Neuronal stem cell (in vitro differentiated cells): ENCODE results near the gene GLUL.
A peak's percentile ranks its signal among the peaks of the same experiment; 100 is the strongest.

Experiments used
- DNase-seq: peaks from one replicate; pipeline ENCODE4 v3.0.0-alpha.2; 2013; ENCODE audit warnings: low spot score
- H2AFZ ChIP-seq: one replicate; pipeline ENCODE4 v1.6.1; 2013; ENCODE audit warnings: mild to moderate bottlenecking, low read length, inconsistent platforms
- H2AK5ac ChIP-seq: 2 replicates; pipeline ENCODE4 v1.6.1; 2013; ENCODE audit warnings: low read depth, mild to moderate bottlenecking, inconsistent platforms, low read length, moderate library complexity, mixed read lengths
- H2BK120ac ChIP-seq: 2 replicates; pipeline ENCODE4 v1.6.1; 2013; ENCODE audit warnings: low read depth, mild to moderate bottlenecking, inconsistent platforms, low read length, moderate library complexity, mixed read lengths
- H2BK12ac ChIP-seq: one replicate; pipeline ENCODE4 v1.6.1; 2013; ENCODE audit warnings: low read length, inconsistent platforms
- H2BK15ac ChIP-seq: 2 replicates; pipeline ENCODE4 v1.6.1; 2013; ENCODE audit warnings: mild to moderate bottlenecking, low read length, inconsistent platforms, mixed read lengths
- H2BK5ac ChIP-seq: one replicate; pipeline ENCODE4 v1.6.1; 2013; ENCODE audit warnings: inconsistent platforms, mild to moderate bottlenecking, low read length, moderate library complexity
- H3K14ac ChIP-seq: one replicate; pipeline ENCODE4 v1.6.1; 2013; ENCODE audit warnings: low read length, inconsistent platforms
- H3K18ac ChIP-seq: 2 replicates; pipeline ENCODE4 v1.6.1; 2013; ENCODE audit warnings: low read length, inconsistent platforms
- H3K23ac ChIP-seq: 2 replicates; pipeline ENCODE4 v1.6.1; 2013; ENCODE audit warnings: low read depth, mild to moderate bottlenecking, mixed read lengths, low read length, inconsistent platforms; ENCODE audit not compliant: poor library complexity
- H3K27ac ChIP-seq: replicated peaks from 3 replicates; pipeline ENCODE4 v1.5.1; 2013; ENCODE audit warnings: low read length, inconsistent platforms
- H3K27me3 ChIP-seq, 3 experiments: 2 replicates each; pipeline ENCODE4 v1.6.1; 2013; ENCODE audit warnings: low read length in 3 of 3, mild to moderate bottlenecking in 2 of 3, inconsistent platforms in 1 of 3, low read depth in 1 of 3, mixed read lengths in 1 of 3, moderate library complexity in 1 of 3; ENCODE audit not compliant: control insufficient read depth in 3 of 3, insufficient read depth in 3 of 3
- H3K36me3 ChIP-seq, 2 donors: replicated peaks in 1 of 2; 2 replicates each; pipeline ENCODE4 v1.6.1; 2013; ENCODE audit warnings: low read length in 2 of 2; ENCODE audit not compliant: control insufficient read depth in 2 of 2, insufficient read depth in 2 of 2
- H3K4ac ChIP-seq: 2 replicates; pipeline ENCODE4 v1.6.1; 2013; ENCODE audit warnings: inconsistent platforms, mild to moderate bottlenecking, low read length, moderate library complexity
- H3K4me1 ChIP-seq, 2 donors: 1 replicate in 1 of 2; 2 replicates in 1 of 2; pipeline ENCODE4 v1.6.1; 2013; ENCODE audit warnings: low read length in 2 of 2, low read depth in 1 of 2; ENCODE audit not compliant: control insufficient read depth in 2 of 2, insufficient read depth in 1 of 2
- H3K4me2 ChIP-seq: one replicate; pipeline ENCODE4 v1.6.1; 2013; ENCODE audit warnings: mild to moderate bottlenecking, low read length, inconsistent platforms; ENCODE audit not compliant: insufficient read depth, poor library complexity, severe bottlenecking
- H3K4me3 ChIP-seq, 2 donors: 2 replicates each; pipeline ENCODE4 v1.5.1; 2013; ENCODE audit warnings: low read length in 2 of 2, mild to moderate bottlenecking in 2 of 2, inconsistent platforms in 1 of 2, moderate library complexity in 1 of 2
- H3K79me1 ChIP-seq: one replicate; pipeline ENCODE4 v1.6.1; 2013; ENCODE audit warnings: low read depth, mild to moderate bottlenecking, inconsistent platforms, low read length, moderate library complexity
- H3K9ac ChIP-seq: one replicate; pipeline ENCODE4 v1.6.1; 2013; ENCODE audit warnings: mild to moderate bottlenecking, low read depth, low read length, inconsistent platforms; ENCODE audit not compliant: poor library complexity
- H3K9me3 ChIP-seq, 2 donors: replicated peaks in 1 of 2; 2 replicates each; pipeline versions ENCODE3 to v1.6.1; 2013; ENCODE audit warnings: low read length in 2 of 2, mild to moderate bottlenecking in 2 of 2, inconsistent platforms in 1 of 2, low read depth in 1 of 2, mixed read lengths in 1 of 2, moderate library complexity in 1 of 2; ENCODE audit not compliant: control insufficient read depth in 2 of 2, insufficient read depth in 1 of 2
- H4K8ac ChIP-seq: one replicate; pipeline ENCODE4 v1.6.1; 2013; ENCODE audit warnings: low read depth, mild to moderate bottlenecking, inconsistent platforms, low read length, moderate library complexity
- H4K91ac ChIP-seq: one replicate; pipeline ENCODE4 v1.6.1; 2013; ENCODE audit warnings: low read length, low read depth, mild to moderate bottlenecking, inconsistent platforms; ENCODE audit not compliant: poor library complexity
- WGBS, 2 donors: extraction: QIAGEN DNeasy Blood & Tissue Kit; methylation state at CpG; one replicate each; pipeline ENCODE4 v1.1.7; 2013; ENCODE audit warnings: missing lambda C conversion rate in 2 of 2, mixed read lengths in 1 of 2; ENCODE audit not compliant: insufficient read length in 2 of 2, insufficient replicate concordance in 1 of 2; ENCODE audit errors: extremely low coverage in 2 of 2; 5-methylcytosine and 5-hydroxymethylcytosine counted together

Gene GLUL

DNA sequence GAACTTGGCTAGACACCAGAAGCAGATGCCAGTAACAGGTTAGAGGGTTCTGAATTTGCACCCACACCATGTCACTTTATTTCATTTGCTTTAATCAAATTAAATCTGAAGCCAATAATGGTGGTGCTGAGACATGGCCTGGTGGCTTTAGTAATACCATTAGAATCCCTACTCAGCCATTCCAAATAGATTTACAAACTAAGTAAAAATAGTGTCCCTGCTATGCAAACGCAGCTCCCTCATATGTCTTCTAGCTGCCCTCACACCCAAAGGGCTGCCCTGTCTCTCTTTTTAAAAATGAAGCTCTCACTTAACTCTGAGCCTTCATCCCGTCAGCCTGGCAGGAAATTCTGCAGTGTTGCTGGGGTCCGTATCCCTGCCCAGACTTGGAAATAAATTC, 21.1 kb downstream of the GLUL start:
- Histone ChIP-seq H3K27ac (no peak overlapping the region), H3K36me3 (no peaks in the 10 kb centered on the region), H2BK12ac (no peak overlapping the region), H2BK15ac (no peak overlapping the region), H3K23ac (no peak overlapping the region), H4K91ac (no peak overlapping the region), H3K4me3 (no peak overlapping the region), H3K9me3 (no peaks in the 10 kb centered on the region), H2BK120ac (no peak overlapping the region), H2AFZ (no peak overlapping the region), H3K27me3 (no peaks in the 10 kb centered on the region), H3K4me1 (peaks cover 0 to 4% of the 10 kb centered on the region in 2 donors), H2BK5ac (no peak overlapping the region), H3K4me2 (no peak overlapping the region), H4K8ac (no peak overlapping the region), H2AK5ac (no peak overlapping the region), H3K14ac (no peak overlapping the region), H3K9ac (no peak overlapping the region), H3K79me1 (no peaks in the 10 kb centered on the region), H3K18ac (no peak overlapping the region), H3K4ac (no peak overlapping the region)
- DNase-seq, result no peak
- WGBS, 2 donors, result no CpG with 5 or more reads among the region's 3 CpGs

GRCh38 chr1:182368903-182369302, 22.7 kb downstream of the GLUL start:
- Histone ChIP-seq H3K27me3 (no peaks in the 10 kb centered on the region), H3K36me3 (no peaks in the 10 kb centered on the region), H3K23ac (no peak overlapping the region), H3K18ac (no peak overlapping the region), H3K79me1 (no peaks in the 10 kb centered on the region), H2BK5ac (no peak overlapping the region), H3K14ac (no peak overlapping the region), H3K4me1 (peaks cover 0 to 2% of the 10 kb centered on the region in 2 donors), H3K9me3 (no peaks in the 10 kb centered on the region), H2BK12ac (no peak overlapping the region), H3K4me2 (no peak overlapping the region), H3K27ac (no peak overlapping the region), H4K91ac (no peak overlapping the region), H3K9ac (no peak overlapping the region), H3K4ac (no peak overlapping the region), H2BK15ac (no peak overlapping the region), H3K4me3 (no peak overlapping the region), H2BK120ac (no peak overlapping the region), H4K8ac (no peak overlapping the region), H2AK5ac (no peak overlapping the region), H2AFZ (peak overlapping the region; percentile 53)
- no peak for DNase-seq
- no CpG with 5 or more reads among the region's 4 CpGs for WGBS, 2 donors

GRCh38 chr1:182368358-182368757, 23.2 kb downstream of the GLUL start:
- no peak overlapping the region for H2BK15ac ChIP-seq
- no peaks in the 10 kb centered on the region for H3K9me3 ChIP-seq
- H2BK5ac ChIP-seq, result no peak overlapping the region
- H3K27me3 ChIP-seq, result no peaks in the 10 kb centered on the region
- H3K14ac ChIP-seq, result no peak overlapping the region
- peaks cover 0 to 2% of the 10 kb centered on the region in 2 donors for H3K4me1 ChIP-seq
- WGBS, 2 donors, result no CpG with 5 or more reads among the region's 4 CpGs
- no peak overlapping the region for H3K4me3 ChIP-seq
- H4K8ac ChIP-seq, result no peak overlapping the region
- no peak overlapping the region for H3K18ac ChIP-seq
- no peak overlapping the region for H3K4me2 ChIP-seq
- H3K4ac ChIP-seq, result no peak overlapping the region
- no peak overlapping the region for H3K9ac ChIP-seq
- no peak overlapping the region for H4K91ac ChIP-seq
- DNase-seq, result no peak
- no peak overlapping the region for H2BK120ac ChIP-seq
- no peak overlapping the region for H3K23ac ChIP-seq
- H2AK5ac ChIP-seq, result no peak overlapping the region
- H2AFZ ChIP-seq, result peak overlapping the region; percentile 53
- H3K27ac ChIP-seq, result no peak overlapping the region
- H3K36me3 ChIP-seq, result no peaks in the 10 kb centered on the region
- H2BK12ac ChIP-seq, result no peak overlapping the region
- no peaks in the 10 kb centered on the region for H3K79me1 ChIP-seq

DNA sequence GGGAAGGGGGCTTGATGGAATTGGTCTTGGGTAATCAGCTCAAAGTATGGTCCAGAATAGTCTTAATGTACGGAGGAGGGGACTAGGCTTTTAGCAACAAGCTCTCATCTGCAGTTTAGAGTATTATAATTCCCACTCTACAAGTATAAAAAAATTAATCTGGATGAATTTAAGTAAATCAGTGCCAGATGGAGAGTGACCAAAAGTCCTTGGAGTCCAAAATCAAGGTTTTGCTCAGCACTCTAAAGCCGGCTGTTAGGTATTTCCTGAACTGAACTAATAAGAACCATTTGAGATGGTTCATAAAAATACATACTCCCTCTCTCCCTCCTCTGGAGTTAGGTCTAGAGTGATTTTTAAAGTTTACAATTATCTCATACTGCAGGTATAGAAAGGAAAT, 23.7 kb downstream of the GLUL start:
- no CpG with 5 or more reads among the region's 2 CpGs for WGBS, 2 donors
- no peaks in the 10 kb centered on the region for H3K36me3 ChIP-seq
- DNase-seq, result no peak
- H3K79me1 ChIP-seq, result no peaks in the 10 kb centered on the region
- no peak overlapping the region for H4K91ac ChIP-seq
- H2BK5ac ChIP-seq, result no peak overlapping the region
- no peak overlapping the region for H3K4me3 ChIP-seq
- no peak overlapping the region for H3K4ac ChIP-seq
- no peaks in the 10 kb centered on the region for H3K9me3 ChIP-seq
- no peaks in the 10 kb centered on the region for H3K27me3 ChIP-seq
- no peak overlapping the region for H3K27ac ChIP-seq
- no peak overlapping the region for H2BK15ac ChIP-seq
- no peak overlapping the region for H2BK12ac ChIP-seq
- H3K9ac ChIP-seq, result no peak overlapping the region
- no peak overlapping the region for H3K23ac ChIP-seq
- H3K4me1 ChIP-seq, result peaks cover 2 to 5% of the 10 kb centered on the region in 2 donors
- H2AK5ac ChIP-seq, result no peak overlapping the region
- H4K8ac ChIP-seq, result no peak overlapping the region
- H3K18ac ChIP-seq, result no peak overlapping the region
- no peak overlapping the region for H3K14ac ChIP-seq
- H2BK120ac ChIP-seq, result no peak overlapping the region
- no peak overlapping the region for H3K4me2 ChIP-seq
- no peak overlapping the region for H2AFZ ChIP-seq
